Hematopoietic multipotent progenitor cell treated with erythropoietin and hydrocortisone succinate and interleukin-3 and kit ligand, for 15 days (in vitro differentiated cells): Measurements from ENCODE around the gene GABARAPL2.
"Not testable (repeated sequence)": the region's sequence is repeated elsewhere in the genome, so short reads cannot be mapped to it uniquely, and the experiment has no call there.

Source experiments
- DNase-seq: peaks from one replicate; pipeline ENCODE4 v3.0.0-alpha.2; 2015; ENCODE audit warnings: low spot score

The GABARAPL2 gene

DNA sequence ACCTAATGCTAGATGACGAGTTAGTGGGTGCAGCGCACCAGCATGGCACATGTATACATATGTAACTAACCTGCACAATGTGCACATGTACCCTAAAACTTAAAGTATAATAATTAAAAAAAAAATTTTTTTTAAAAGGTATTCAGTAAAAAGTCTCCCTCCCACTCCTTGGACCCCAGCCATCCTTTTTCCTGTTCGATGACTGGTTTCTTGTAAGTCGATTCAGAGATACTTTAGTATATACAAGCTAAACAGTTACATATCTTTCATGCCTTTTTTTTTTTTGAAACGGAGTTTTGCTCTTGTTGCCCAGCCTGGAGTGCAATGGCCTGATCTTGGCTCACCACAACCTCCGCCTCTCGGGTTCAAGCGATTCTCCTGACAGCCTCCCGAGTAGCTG, 25.7 kb downstream of the GABARAPL2 start:
- not testable (repeated sequence) for DNase-seq

DNA sequence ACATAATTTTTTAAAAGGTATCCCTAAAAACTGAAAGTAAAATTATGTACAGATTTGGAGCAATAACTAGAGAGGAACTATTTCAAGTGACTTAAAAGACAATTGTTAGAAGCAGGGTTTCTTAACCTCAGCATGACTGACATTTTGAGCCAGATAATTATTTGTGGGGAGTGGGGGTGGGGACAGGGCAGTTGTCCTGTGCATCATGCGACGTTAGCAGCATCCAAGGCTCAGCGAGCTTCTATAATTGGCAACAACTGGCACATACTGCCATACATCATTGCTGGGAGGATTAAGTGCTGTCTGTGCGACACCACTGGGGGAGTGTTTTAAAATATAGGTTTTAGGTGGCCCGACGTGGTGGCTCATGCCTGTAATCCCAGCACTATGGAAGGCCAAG, 27.1 kb downstream of the GABARAPL2 start:
- no peak for DNase-seq

- no peak for DNase-seq
These were observed 27.9 kb downstream of the GABARAPL2 start for GRCh38 chr16:75593825-75594820.

- DNase-seq: no peak
These were observed 33.5 kb downstream of the GABARAPL2 start for GRCh38 chr16:75599452-75600277.

DNA sequence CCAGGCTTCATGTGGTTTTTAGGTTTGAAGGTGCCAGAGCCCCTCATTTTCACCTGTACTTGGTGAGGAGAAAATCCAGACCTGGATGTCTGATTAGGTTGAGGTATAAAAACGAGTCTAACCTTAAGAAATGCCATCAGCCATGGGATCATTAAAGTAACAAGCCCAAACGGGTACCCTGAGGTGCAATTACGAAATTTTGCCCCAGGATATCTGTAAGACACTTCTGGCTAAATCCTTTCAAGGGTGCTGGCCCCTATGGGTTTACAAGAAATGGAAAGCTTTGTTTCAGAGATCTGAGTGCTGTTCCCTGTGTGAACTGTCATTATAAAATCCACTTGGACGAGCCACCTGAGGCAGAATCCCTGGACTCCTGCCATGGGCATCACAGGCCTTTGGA, 37.1 kb downstream of the GABARAPL2 start:
- no peak for DNase-seq

DNA sequence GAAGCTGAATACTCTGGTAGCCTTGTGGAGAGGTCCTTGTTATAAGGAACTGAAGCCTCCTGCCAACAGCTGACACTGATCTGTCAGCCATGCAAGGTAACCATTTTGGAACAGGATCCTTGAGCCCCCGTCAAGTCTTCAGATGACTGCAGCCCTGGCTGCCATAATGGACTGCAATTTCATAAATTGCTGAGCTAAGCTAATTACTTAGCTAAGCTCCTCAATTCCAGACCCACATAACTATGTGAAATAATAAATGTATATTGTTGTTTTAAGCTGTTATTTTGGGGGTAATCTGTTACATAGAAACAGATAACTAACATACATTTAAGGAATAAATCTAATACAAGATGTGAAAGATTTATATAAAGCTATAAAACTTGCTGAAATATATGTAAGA, 40.3 kb downstream of the GABARAPL2 start:
- no peak for DNase-seq

GRCh38 chr16:75614066-75614897, 48.1 kb downstream of the GABARAPL2 start:
- DNase-seq: no peak

- DNase-seq: no peak
These were observed 49.4 kb downstream of the GABARAPL2 start for GRCh38 chr16:75615619-75616018.

DNA sequence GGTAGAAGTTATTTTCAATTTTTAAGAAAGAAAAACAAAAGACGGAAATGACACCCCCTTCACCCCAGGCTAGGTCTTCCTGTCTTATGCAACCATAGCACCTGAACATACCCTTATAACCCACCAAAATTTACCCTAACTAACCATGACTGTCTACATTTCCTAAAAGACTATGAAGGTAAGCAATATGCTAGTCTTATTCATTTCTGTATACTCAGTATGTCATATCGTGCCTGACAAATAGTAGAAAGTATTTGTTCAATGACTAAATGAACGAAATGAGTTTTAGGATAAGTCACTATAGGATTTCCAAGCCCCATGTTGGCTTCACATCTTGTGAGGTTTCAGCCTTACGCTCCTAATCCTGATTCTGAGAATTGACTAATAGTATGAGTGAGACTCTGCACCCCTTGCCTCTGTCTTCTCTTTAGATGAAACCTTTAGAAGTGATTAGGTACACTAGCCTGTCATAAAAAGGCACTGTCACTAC, 50.4 kb downstream of the GABARAPL2 start:
- no peak for DNase-seq

DNA sequence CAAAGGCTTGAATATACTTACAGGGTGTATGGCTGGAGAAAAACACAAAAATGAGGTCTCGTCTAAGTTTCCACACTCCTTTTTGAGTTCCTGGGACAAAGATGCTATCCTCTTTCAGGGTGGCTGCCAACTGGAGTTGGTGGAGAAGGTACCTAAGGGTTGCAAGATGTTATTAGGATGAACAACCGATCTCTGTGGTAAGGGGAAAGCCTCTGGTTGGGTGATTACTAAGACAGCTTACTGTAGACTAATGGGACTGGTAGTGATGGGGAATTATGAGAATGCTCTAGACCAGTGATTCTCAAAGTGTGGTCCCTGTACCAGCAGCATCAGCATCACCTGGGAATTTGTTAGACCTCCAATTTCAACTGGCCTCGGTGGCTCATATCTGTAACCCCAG, 50.9 kb downstream of the GABARAPL2 start:
- no peak for DNase-seq

DNA sequence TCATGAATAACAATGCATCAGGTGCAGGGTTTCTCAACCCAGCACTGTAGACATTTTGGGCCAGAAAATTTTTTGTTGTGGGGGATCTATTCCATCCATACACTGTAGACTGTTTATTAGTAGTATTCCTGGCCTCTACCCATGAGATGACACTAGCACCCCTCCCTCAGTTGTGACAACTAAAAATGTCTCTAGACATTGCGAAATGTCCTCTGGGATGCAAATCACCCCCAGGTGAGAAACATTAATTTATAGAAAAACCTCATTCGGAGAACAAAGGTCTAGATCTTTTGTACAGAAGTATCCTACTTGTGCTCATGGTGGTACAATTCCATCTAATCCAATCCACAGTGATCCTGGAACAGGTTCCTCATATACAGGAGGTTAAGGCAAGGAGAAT, 52.6 kb downstream of the GABARAPL2 start:
- no peak for DNase-seq

DNA sequence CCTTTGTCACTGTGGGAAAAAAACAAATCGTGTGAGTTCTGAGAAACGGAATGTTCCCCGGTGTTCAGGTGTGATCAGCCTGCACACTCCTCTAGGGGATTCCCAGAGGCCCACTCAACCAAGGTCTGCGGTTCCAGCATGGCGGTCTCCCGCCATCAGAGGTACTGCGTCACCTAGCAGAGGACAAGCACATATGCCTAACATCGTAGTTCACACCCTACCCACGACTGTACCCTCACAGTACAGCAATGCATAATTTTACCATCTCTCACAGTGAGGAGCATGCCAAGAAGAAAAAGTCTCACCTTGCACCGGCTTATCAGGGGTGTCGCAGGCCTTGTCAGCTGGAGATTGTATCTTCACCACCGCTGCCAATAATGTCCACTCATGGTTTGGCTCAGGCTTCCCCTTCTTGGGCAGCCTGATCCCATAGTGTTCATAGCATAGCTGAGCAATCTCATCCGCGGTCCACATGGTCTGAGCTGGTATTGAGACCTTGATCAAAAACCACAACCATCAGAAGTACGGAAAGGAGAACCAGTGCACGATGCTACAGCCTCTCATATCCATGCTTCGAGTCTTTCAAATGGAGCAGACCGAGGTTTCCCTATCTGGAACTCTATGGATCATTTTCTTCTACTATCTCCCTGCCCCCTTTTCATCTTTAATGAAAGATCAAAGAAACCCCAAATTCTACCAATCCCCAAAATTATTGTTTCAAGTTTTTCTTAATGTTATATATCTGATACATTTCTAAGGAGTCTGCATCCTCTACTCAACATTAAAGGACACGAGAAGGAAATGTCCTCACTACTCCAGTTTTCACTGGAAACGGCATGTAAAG, 54.4 kb downstream of the GABARAPL2 start:
- peak; percentile 70 for DNase-seq

- peak; percentile 87 for DNase-seq
These were observed 54.9 kb downstream of the GABARAPL2 start for GRCh38 chr16:75621170-75621477.

DNA sequence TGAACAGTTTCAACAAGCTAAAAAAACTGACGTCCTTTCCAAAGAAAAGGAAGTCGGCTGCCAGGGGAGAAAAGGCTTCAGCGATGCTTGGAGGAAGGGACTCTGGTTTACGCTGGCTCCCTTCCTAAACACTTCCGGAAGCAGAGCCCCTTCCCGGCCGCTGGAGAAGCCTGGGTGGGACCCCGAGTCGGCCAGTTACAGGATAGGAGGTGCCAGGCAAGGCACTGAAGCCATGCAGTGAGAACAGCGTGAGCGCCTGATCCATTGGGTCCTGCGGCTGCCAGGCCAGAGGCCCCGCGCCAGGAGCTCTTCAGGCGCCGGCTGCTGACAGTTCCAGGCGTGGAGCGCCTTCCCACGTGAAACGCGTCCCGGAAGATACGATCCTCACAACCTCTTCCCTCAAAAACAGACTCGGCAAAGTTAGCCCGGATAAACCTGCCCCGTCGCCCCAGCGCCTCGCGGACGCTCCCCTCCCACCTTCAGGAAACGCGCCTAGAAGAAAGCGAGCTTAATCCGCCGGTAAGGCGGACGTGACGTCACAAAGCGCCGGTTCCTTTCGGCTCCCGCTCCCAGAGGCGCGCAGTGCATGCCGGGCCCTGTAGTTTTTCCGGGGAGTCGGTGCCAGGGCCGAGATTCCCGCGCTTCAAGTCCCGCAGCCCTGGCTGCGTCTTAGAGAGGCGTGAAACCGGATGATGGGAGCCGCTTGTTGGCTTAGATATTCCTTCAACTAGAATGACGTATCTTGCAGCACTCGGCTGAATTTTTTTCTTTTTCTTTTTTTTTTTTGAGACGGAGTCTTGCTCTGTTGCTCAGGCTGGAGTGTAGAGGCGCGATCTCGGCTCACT, 56.8 kb downstream of the GABARAPL2 start, which contains the start of gene ADAT1:
Gene ADAT1, minus strand, starts transcription at position 521 of the 845 bp plus-strand sequence. CDS start 2,482 bp downstream, outside the sequence.
- peak; percentile 97 for DNase-seq

DNA sequence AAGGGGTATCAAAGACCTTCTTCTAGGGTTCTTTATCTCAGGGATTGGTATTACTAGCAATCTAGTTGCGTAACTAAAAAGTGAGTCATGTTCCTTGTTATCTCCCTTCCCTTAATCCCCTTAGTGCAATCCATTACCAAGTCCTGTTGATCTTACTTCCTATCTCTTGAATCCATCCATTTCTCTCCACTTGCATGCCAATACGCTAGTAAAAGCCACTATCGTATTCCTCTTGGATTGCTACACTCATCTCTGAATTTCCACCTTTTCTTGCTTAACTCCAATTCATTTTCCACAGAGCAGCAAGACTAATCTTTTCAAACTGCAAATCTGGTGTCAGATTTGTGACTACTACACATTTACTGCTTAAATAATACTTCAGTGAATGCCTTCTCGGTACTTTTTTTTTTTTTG, 58.7 kb downstream of the GABARAPL2 start:
- DNase-seq: no peak

DNA sequence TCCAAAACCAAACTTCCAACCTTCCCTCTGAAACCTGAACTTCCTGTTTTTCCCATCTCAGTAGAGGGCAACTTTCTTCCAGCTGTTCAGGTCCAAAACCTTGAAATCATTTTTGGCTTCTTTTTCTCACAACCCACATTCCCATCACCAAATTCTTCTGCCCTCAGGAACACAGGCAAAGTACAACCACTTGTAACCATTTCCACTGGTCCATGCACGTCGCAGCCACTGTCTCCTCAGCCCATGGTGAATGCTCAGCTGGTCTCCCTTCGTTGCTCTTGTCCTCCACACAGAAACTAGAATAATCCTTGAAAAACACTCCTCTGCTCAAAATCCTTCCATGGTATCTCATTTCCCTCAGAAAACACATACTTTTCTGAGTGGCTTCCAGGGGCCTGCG, 60.6 kb downstream of the GABARAPL2 start:
- DNase-seq: no peak
